Activated CD4-positive, CD25-positive, alpha-beta regulatory T cell treated with anti-CD3 and anti-CD28 coated beads, Interleukin-2, amount 50 U/mL, for 24 hours (primary cell): ENCODE data around the gene PPA2.
"Not testable (repeated sequence)": the region's sequence is repeated elsewhere in the genome, so short reads cannot be mapped to it uniquely, and the experiment has no call there.

Source experiments
- ATAC-seq, 2 donors: fragments of 150-1000 bp; cut with Tn5 transposase; one replicate each; pipeline ENCODE4 v1.10.0; 2021; ENCODE audit warnings: mild to moderate bottlenecking in 1 of 2, moderate library complexity in 1 of 2

Gene PPA2

DNA sequence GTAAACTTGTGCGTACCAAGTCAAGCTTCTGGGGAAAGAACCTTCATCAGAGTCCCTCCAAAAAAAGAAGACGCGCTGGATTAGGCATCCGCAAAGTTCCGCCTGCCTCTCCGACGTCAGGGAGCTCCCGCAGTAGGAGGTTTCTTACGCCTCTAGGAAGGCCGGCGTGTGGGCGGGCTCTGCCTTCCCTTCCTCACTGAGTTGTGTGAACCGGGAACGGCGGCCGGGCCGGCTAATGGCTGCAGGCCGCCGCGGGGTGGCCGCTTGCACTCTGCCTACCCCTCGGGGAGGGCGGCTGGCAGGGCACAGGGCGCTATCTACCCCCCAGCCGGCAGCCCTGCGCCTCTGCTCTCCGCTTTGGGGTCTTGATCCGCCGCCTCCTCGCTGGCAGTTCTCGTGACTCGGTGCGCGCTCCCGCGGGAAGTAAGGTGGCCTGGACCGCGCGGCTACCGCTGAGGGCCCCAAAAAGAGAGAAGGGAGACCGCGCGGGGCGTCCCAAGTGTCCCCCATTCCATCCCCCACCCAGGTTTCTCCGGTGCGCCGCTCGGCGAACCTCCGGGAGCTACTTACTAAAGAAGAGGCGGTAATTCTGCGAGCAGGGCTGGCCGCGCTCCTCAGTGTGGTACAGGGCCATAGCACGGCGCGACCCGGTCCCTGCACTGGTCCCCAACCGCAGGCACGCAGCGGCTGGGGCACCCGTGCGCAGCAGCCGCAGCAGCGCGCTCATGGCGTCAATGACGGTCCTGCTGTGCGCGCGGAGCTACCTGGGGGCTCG lies at the start of gene PPA2:
Gene PPA2, minus strand, starts transcription at position 739 of the 775 bp plus-strand sequence. Its CDS starts 12 bp downstream, at position 727.
- peak; percentile 85 to 87 for ATAC-seq

DNA sequence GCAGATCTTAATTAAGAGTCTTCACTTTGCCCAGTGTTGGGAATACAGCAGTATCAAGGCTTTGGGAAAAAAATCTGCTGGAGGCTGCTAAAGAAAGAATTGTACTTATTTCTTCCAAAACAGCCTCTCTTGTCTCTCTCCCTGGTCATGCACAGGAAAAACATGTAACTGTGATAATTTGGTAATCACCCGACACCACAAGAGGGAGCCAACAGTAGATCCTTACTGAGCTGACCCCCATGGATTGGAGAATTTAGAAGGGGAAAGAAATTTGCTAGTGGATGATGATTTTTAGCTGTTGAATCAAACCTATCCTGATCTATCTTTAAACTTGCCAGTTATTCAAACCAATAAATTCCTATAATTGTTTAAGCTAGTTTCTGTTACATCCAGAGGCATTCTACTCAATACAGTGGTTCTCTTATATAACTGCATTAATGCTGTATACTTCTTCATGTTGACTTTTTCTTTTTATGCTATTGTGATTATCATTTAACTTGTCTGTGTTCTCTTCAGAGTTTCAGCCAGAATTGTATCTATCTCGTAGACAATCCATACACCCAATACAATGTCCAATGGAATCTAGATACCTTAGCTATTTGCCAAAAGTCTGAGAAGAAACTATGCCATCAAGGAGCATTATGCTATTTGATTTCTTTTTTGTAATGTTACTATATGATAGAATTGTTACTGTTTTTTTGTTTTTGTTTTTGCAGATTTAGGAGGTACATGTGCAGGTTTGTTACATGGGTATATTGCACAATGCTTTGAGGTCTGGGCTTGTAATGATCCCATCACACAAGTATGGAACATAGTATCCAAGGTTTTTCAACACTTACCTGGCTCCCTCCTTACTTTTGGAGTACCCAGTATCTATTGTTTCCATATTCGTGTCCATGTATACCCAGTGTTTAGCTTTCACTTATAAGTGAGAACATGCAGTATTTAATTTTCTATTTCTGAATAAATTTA lies 47.2 kb upstream of the PPA2 start:
- ATAC-seq: no peak

DNA sequence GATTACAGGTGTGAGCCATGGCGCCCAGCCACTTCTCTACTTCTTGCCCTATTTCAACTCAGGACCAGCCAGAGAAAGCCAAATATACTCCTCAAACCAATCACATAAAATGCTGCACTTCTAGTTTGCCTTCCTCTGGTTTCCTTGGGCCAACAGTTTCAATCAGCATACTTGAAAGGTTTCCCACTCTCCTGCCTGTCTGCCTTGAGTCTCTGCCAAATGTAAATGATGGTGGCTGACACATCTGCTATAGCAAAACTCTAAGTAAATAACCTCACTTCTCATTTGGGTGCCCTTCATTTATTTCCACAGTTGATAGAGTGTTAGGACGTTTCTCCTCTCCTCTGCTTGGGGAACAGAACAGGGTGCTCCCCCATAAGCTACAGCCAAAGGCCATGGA lies 36.4 kb upstream of the PPA2 start:
- no peak for ATAC-seq

DNA sequence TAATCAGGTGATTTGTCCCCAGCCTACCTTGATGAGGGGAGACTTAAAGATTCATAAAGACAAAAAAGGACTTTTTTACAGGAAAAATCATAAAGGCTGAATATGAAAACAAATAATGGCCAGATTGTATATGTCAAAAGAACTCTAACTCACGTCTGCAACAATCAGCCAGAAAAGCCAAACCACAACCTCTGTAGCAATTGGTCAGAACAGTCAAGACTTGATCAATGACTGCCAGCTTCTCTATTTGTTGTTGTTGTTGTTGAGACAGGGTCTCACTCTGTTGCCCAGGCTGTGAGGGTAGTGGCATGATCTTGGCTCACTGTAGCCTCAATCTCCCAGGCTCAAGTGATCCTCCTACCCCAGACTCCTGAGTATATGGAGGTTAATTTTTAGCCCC lies 35.9 kb upstream of the PPA2 start:
- ATAC-seq: no peak

DNA sequence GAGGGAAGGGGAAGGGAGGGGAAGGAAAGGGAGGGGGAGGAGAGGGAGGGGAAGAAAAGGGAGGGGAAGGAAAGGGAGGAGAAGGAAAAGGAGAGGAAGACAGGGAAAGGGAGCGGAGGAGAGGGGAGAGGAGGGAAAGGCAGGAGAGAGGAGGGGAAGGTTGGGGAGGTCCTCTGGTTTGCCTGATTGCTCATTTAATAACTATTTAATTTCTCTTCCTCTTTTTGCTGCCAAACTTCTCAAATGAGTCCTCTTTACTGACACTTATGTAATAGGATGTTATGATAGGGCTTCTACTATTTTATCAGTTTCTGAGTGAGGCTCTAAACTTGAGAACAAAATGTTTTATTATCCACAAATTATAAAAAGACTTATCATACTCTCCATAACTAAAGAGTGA lies 35.4 kb upstream of the PPA2 start:
- ATAC-seq: no peak

DNA sequence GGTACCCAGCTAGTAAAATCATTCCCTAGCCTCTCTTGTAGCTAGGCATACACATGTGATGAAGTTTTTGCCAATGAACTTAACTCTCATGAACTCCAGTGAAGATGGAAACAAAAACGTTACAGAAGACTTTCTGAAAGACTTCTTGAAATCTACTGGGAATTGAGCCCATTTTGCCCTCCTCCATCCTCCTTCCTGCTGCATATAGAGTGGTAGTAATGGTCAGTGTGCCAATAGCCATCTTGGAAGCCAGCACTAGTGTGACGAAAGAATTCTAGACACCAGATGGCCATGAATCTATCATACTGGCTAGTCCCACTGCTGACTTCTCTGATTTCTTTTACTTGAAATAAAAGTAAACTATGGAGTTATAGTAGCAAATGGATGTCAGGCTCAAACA lies 30.9 kb upstream of the PPA2 start:
- ATAC-seq: no peak

DNA sequence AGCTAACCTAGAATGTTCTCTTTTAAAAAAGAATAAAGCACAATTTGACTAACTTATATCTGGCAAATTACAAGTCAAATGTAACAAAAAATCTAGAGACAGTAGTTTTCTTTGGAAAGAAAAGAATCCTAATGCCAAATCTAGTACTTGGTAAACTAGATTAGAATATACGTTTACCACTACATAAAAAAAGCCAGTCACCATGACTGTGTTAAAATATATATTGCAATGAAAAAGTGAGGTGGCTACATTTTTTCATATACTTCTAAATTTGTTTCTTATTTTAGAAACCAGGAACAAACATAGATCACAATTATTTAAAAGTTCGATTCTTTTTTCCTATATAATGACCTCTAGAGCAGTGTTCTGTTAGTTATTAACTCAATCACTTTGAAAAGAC lies 29.6 kb upstream of the PPA2 start:
- ATAC-seq: no peak

DNA sequence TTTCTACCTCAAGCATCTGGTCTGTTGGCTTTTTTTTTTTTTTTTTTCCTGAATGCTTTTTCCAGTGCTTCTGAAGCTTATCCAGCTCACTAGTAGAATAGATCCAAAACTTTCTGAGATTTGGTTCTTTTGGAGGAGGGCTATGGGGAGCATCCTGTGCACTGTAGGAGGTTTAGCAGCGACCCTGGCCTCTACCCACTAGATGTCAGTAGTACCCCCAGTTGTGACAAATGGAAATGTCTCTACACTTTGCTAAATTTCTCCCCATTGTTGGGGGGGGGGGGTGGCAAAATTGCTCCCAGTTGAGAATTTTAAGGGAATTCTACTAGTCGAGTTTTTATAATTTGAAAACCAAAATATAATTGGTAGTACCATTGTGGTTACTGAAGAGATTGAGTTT lies 23.0 kb upstream of the PPA2 start:
- ATAC-seq: no peak

DNA sequence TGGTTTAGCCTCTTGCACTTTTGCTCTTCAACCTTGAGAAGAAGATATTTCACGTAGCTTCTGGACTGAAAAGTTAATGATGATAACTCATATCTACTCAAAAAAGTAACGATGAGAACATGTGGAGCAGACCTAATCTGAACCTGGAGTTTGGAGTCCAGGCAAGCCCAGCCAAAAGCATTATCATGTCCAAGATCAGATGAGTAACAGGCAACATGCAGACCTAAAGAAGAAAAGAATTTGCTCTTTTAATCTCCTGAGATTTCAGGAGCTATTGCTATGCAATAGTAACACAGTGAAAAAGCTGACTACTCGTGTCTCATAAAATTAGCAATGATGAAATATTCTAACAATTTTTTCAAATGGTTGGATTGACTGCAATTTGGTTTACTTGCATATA lies 21.8 kb upstream of the PPA2 start:
- ATAC-seq: no peak

DNA sequence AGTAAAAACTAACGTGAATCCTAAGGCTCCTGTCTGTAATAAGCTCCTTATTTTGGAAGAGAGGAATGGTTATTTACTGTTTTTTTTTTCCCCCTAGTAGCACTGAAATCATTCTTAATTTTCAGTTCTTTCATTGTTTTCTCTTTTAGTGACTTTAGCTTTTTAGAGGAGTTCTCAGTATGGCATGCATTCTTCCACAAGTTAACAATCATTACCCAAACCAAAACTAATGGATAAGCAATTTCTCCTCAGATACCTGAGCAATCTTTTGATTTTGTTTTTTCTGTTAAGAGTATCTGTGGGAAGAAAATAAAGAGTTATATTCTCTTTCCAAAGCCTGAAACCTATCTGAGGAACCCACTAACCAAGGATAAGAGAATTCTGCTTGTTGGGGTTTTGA lies 16.7 kb upstream of the PPA2 start:
- no peak for ATAC-seq

DNA sequence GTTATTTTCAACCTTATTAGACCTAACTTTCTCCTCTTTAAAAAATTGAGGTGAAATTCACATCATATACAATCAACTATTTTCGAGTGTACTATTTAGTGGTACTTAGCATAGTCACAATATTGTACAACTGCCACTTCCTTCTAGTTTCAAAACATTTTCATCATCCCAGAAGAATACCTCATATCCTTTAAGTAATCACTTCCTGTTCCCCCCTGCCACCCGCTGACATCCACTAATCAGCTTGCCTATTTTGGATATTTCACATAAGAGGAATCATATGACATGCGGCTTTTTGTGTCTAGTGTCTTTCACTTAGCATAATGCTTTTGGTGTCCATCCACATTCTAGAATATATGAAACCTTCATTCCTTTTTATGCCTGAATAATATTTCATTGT lies 10.0 kb upstream of the PPA2 start:
- no peak for ATAC-seq

DNA sequence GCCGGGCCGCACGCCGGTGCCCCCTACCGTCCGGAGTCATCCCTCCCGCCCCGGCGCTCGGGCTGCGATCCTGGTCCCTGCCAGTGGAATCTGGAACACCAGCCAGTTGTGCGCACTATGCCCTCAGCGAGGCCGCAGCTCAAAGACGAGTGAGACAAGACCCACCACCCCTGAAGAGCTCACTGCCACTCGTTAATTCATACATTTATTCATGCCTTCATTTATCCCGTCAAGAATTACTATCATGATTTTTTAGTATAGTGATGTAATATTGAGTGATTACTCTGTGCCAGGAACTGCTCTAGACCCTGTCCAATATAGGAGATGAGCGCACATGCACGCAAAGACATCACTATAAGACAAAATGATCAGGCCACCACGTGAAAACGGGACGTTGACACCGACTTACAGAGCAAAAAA lies 247 bp upstream of the PPA2 start:
- no peak for ATAC-seq

DNA sequence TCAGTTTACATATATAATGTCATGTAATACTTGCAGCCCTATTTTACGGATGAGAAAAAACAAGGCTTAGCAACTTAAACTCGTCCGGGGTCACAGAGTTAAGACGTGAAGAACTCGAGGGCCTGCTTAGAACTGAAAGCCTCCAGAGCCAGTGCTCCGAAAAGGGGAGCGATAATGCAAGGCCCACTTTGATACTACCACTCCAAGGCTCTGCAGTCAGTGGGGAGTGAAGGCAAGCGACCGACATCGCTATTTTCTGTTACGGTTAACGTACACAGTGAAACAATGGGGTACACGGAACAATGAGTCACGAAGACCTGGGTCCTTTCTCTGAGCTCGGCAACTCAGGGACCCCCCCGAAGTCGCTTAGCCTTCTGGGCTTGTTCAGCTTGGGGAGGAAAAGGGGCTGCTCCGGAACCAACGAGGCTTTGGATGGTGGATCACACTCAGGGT lies 965 bp downstream of the PPA2 start:
- peak; percentile 55 to 66 for ATAC-seq

DNA sequence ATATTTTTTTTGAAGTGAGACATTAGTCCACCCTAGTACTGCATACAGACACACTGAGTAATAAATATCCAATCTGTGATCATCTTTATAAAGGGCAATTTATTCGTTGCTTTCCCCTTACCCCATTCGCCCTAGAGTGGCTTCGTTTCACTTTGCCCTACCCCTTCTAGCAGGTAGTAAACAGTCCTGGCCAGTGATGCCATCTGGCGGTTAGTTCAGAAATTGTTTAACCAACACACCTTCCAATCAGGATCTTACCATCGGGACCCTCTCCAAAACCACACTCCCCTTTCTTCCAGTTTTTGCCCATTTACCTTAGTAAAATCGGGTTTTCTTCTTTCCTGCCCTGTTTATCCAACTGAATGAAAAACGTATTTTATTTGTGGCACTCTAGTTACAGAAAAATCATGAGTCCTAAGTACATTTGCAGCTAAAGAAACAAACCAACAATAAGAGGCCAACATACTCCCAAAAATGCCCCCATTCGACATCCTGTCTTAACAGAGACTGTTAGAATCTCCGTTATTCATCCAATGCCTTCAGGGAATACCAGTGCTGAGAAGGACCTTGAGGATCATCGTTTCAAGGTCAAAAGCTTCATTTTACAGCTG lies 2.2 kb downstream of the PPA2 start:
- ATAC-seq: peak; percentile 36

DNA sequence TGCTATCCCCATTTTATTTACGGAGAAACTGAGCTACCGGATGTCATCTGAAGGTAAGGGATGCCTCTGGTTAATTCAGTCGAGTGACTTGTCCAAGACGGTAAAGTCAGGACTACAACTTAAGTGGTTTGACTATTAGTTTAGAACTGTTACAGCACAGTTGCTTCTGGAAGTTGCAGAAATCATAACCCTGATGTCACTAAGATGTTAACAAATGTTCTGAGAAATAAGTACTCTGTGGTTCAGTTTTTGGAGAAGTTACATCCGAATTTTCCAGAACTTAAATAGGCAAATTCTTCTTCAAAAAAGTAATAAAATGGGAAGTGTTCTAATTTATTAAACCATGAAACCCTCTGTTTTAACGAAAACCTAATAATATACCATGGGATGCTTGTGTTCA lies 3.1 kb downstream of the PPA2 start:
- ATAC-seq: no peak

DNA sequence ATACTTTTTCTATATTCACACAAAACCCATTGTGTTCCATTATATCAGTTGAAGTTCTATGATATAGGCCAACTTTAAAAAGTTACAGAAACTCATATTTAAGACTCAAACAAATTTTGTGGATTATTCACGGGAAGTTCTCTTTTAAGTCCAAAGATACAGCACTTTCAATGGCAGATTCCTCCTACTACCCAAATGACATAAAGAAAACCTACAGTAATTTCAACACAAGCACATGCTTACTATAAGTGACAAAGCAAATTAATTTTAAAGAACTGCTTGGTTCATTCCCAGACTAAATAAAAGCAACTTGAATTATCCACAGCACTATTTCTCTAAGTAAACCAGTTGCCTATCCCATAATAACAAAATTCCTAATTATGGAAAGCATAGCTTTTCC lies 4.1 kb downstream of the PPA2 start:
- ATAC-seq: no peak

DNA sequence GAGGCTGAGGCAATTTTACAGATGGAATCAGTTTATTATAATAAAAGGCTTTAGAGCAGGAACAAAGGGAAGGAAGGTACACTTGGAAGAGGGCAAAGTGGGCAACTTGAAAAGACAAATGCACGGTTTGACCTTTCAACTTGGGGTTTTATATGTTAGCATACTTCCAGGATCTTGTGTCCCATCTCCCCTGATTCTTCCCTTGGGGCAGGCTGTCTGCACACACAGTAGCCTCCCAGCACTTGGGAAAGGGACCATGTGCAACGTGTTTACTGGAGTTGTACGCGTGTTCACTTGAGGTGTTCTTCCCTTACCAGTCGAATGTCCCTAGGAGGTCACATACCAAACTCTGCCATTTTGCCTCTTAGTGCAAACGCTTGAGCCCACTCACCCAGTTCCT lies 7.3 kb downstream of the PPA2 start:
- ATAC-seq: no peak

DNA sequence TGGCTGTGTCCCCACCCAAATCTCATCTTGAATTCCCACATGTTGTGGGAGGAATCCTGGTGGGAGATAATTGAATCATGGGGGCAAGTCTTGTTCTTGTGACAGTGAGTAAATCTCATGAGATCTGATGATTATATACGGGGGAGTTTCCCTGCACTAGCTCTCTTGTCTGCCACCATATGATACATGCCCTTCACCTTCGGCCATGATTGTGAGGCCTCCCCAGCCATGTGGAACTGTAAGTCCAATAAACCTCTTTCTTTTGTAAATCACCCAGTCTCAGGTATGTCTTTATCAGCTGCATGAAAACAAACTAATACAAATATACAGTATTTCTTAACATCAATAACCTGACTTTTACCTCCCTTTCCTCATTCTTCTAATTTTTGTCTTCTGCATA lies 9.3 kb downstream of the PPA2 start:
- ATAC-seq: not testable (repeated sequence)

DNA sequence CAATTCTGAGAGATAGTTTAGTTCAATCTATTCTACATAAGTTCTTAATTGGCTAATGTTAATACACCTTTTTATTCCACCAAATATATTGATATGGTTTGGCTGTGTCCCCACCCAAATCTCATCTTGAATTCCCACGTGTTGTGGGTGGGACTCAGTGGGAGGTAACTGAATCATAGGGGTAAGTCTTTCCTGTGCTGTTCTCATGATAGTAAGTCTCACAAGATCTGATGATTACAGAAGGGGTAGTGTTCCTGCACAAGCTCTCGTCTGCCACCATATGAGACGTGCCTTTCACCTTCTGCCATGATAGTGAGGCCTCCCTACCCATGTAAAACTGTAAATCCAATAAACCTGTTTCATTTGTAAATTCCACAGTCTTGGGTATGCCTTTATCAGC lies 11.3 kb downstream of the PPA2 start:
- no peak for ATAC-seq

DNA sequence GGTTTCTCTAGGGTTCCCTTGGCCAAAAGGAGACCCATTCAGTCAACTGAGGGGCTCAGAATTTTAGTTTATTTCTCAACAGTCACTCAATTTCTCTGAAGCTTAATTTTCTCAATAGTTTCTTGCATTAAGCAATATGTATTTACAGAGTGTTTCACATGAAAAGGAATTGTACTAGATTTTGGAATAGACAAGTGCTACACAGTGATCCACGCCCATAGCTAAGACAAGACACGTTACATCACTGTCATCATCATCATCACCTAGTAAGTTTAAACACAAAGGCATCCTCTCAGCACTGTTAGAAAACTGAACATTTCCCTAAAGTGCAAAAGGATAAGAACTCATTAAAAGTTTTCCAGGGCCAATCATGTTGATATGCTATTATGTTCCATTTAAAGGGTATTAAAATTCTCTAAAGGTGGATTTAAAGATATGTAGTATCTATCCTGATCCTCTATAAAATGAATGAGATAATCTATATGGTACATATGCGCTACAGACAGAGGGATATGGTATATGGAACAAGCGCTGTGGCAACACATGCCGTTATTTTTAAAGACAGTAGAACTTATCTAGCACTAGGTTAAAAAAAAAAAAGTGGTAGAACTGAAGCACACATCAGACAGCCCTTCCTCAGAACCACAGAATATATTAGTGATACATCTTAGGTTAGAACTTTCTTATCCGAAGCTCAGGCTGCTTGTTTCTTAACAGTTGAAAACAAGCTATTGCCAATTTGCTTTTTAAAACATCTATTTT lies 12.1 kb downstream of the PPA2 start:
- no peak for ATAC-seq

DNA sequence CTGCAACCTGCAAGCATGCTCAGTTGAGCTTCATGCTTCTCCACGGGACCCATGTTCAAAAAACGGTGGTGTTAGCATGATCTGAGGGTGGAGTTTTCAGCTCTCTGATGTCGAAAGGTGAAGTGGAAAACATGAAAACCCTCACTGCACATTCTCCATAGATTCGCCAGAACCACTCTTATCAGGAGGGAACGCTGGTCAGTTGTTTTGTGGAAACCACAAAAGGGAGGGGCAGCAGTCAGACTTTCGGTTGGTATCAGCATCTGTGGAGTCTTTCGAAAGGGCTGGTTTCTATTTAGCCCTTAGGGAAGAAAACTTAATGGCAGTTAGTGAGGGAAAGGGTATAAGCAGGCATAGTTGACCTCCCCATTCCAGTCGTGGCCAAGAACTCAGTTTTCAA lies 12.6 kb downstream of the PPA2 start:
- ATAC-seq: no peak

DNA sequence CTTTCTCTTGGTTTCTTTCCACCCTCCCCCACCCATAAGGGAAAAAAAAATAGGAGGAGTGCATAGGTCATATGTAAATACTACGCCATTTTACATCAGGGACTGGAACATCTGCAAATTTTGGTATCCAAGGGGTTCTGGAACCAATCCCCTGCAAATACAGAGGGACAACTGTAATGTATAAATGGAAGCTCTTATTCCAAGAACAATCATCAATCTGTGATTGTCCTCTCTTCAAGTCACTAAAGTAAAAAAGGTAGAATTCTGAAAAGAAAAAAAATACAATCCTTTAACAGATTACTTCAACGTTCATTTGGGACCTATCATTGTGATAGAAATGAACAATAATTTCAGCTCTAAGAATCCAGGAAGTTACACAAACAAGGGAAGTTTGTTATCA lies 13.6 kb downstream of the PPA2 start:
- ATAC-seq: no peak

DNA sequence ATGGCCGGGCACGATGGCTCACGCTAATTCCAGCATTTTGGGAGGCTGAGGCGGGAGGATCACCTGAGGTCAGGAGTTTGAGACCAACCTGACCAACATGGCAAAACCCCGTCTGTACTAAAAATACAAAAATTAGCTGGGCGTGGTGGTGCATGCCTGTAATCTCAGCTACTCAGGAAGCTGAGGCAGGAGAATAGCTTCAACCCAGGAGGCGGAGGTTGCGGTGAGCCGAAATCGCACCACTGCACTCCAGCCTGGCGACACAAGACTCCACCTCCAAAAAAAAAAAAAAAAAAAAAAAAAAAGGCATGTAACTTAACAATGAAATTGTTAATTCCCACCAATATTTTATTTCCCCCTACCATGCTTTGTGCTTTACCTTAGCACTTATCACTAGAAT lies 15.3 kb downstream of the PPA2 start:
- not testable (repeated sequence) for ATAC-seq
